ENCODE results near the gene CNOT4.

- TF ChIP-seq CTCF (IDR thresholded peaks at IDR 0.05) (no peak), POLR2A (IDR thresholded peaks at IDR 0.05) (no peak)
Observed at GRCh38 chr7:135448753-135449152, 61.1 kb downstream of the CNOT4 start.

Measured in prostate gland (tissue), 2 donors.